ENCODE data around the gene MAPKAP1.

The MAPKAP1 gene

GRCh38 chr9:125413579-125413978, 293.4 kb downstream of the MAPKAP1 start:
- TF ChIP-seq FOXP2 (optimal IDR thresholded peaks at IDR 0.05; ENCODE audit: borderline replicate concordance, extremely low read depth, extremely low read length, insufficient read depth) (no peak), REST (IDR thresholded peaks at IDR 0.05; ENCODE audit: insufficient read depth in 1 of 2, low read depth in 2 of 2, low read length in 2 of 2) (no peak)

- TF ChIP-seq TAF1 (IDR thresholded peaks at IDR 0.05; ENCODE audit: borderline replicate concordance, insufficient read depth, low read length) (no peak), POLR2AphosphoS5 (IDR thresholded peaks at IDR 0.05; ENCODE audit: low read depth, low read length) (no peak), FOXP2 (optimal IDR thresholded peaks at IDR 0.05; ENCODE audit: borderline replicate concordance, extremely low read depth, extremely low read length, insufficient read depth) (no peak), SIN3A (IDR thresholded peaks at IDR 0.05; ENCODE audit: borderline replicate concordance, insufficient read depth, low read length) (no peak), REST (IDR thresholded peaks at IDR 0.05; ENCODE audit: insufficient read depth in 1 of 2, low read depth in 2 of 2, low read length in 2 of 2) (no peak)
Measured at GRCh38 chr9:125412166-125412565, 294.8 kb downstream of the MAPKAP1 start.

- no peak for TF ChIP-seq REST (IDR thresholded peaks at IDR 0.05; ENCODE audit: insufficient read depth in 1 of 2, low read depth in 2 of 2, low read length in 2 of 2)
- TF ChIP-seq FOXP2 (optimal IDR thresholded peaks at IDR 0.05; ENCODE audit: borderline replicate concordance, extremely low read depth, extremely low read length, insufficient read depth) = no peak
- TF ChIP-seq TAF1 (IDR thresholded peaks at IDR 0.05; ENCODE audit: borderline replicate concordance, insufficient read depth, low read length) = no peak
- TF ChIP-seq POLR2AphosphoS5 (IDR thresholded peaks at IDR 0.05; ENCODE audit: low read depth, low read length) = no peak
Measured at GRCh38 chr9:125411171-125411756, 295.7 kb downstream of the MAPKAP1 start.

- TF ChIP-seq FOXP2 (optimal IDR thresholded peaks at IDR 0.05; ENCODE audit: borderline replicate concordance, extremely low read depth, extremely low read length, insufficient read depth) = no peak
- TF ChIP-seq POLR2AphosphoS5 (IDR thresholded peaks at IDR 0.05; ENCODE audit: low read depth, low read length) = no peak
Measured at GRCh38 chr9:125410522-125410894, 296.5 kb downstream of the MAPKAP1 start.

- no peak for TF ChIP-seq SIN3A (IDR thresholded peaks at IDR 0.05; ENCODE audit: borderline replicate concordance, insufficient read depth, low read length)
- no peak for TF ChIP-seq REST (IDR thresholded peaks at IDR 0.05; ENCODE audit: insufficient read depth in 1 of 2, low read depth in 2 of 2, low read length in 2 of 2)
- no peak for TF ChIP-seq FOXP2 (optimal IDR thresholded peaks at IDR 0.05; ENCODE audit: borderline replicate concordance, extremely low read depth, extremely low read length, insufficient read depth)
- TF ChIP-seq TAF1 (IDR thresholded peaks at IDR 0.05; ENCODE audit: borderline replicate concordance, insufficient read depth, low read length) = no peak
- no peak for TF ChIP-seq POLR2AphosphoS5 (IDR thresholded peaks at IDR 0.05; ENCODE audit: low read depth, low read length)
Measured at GRCh38 chr9:125409637-125410521, 297.1 kb downstream of the MAPKAP1 start.
